Breast epithelium (tissue), 4 donors: ENCODE data around the gene COL23A1. TPM values are rescaled to one million over a fixed set of nuclear protein-coding genes. Genes with fewer than 3 reads are reported as not detected.
"Not testable (repeated sequence)": the region's sequence is repeated elsewhere in the genome, so short reads cannot be mapped to it uniquely, and the experiment has no call there.

Experiments
- DNase-seq, 2 donors: peaks; one replicate each; pipeline ENCODE4 v3.0.0-alpha.2; 2019; ENCODE audit warnings: low spot score in 2 of 2
- H3K27ac ChIP-seq, 2 donors: fragments of 200-600 bp; sonication (generic) in 1 of 2; one replicate each; pipeline ENCODE4 v1.5.1; 2016 to 2019; ENCODE audit warnings: mild to moderate bottlenecking in 1 of 2
- H3K27me3 ChIP-seq, 2 donors: fragments of 200-600 bp; sonication (generic) in 1 of 2; one replicate each; pipeline versions ENCODE4 v1.5.1 to v1.6.0; 2017 to 2019; ENCODE audit warnings: control low read depth in 1 of 2, mild to moderate bottlenecking in 1 of 2
- H3K36me3 ChIP-seq: fragments of 200-600 bp; one replicate; pipeline ENCODE4 v1.5.1; 2019
- H3K4me1 ChIP-seq, 2 donors: fragments of 200-600 bp; sonication (generic); one replicate each; pipeline ENCODE4 v1.5.1; 2016 to 2019; ENCODE audit warnings: control low read depth in 1 of 2
- H3K4me3 ChIP-seq, 3 donors: fragments of 200-600 bp; sonication (generic); 1 replicate in 2 of 3; 2 replicates in 1 of 3; pipeline ENCODE4 v1.5.1; 2016 to 2019; ENCODE audit warnings: mild to moderate bottlenecking in 3 of 3, moderate library complexity in 2 of 3
- H3K9me3 ChIP-seq, 2 donors: fragments of 200-600 bp; sonication (generic) in 1 of 2; one replicate each; pipeline ENCODE4 v1.5.1; 2016 to 2019; ENCODE audit warnings: control low read depth in 1 of 2
- CTCF ChIP-seq, 3 donors: fragments of 450-650 bp; IDR thresholded peaks; one replicate each; pipeline ENCODE4 v1.5.1; 2016 to 2017; ENCODE audit warnings: antibody characterized with exemption in 3 of 3, mild to moderate bottlenecking in 3 of 3, moderate library complexity in 3 of 3
- POLR2A ChIP-seq: fragments of 450-650 bp; IDR thresholded peaks from one replicate; pipeline ENCODE4 v1.6.1; 2016; ENCODE audit warnings: antibody characterized with exemption, mild to moderate bottlenecking, moderate library complexity
- POLR2AphosphoS5 ChIP-seq, 3 donors: sonication (generic); formaldehyde crosslinking; IDR thresholded peaks; one replicate each; pipeline ENCODE4 v1.6.1; 2017; ENCODE audit warnings: antibody characterized with exemption in 3 of 3
- intact Hi-C: fragments of 100-400 bp; cut with DNase I; formaldehyde crosslinking; loops from one replicate; pipeline ENCODE4 v1.15.1; 2023; ENCODE audit warnings: low total_unique reads
- total RNA-seq, 3 donors: library from RNA; depleted of rRNA; stranded (reverse); fragments of >200 nt; gene quantifications; one replicate each; pipeline ENCODE4 v1.1.0, GENCODE V29; 2016

The COL23A1 gene
- total RNA-seq, 3 donors from 2014 or later = 0.32 to 3.3 (median 2.6) TPM

DNA sequence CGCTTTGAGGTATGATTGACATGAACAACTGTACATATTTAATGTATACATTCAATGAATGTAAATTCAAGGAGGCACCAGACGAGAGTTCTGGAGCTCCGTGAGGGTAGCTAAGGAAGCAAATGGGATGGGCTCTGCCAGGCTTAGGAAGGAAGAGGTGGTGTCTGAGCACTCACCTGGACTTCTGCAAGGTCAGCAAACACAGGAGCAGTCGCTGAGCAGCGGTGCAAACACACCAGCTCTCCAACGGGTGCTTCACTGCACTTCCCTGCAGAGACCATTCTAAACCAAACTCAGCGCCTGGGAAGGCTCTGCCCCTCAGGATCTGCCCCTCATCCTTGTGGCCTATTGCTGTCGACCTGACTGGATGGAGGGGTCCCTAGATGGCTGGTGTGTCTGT lies 101.5 kb downstream of the COL23A1 start:
- peaks cover 4 to 11% of the 10 kb centered on the region in 2 donors for H3K9me3 ChIP-seq
- no peaks in the 10 kb centered on the region for H3K27me3 ChIP-seq
- TF ChIP-seq POLR2A (no peak), POLR2AphosphoS5 (IDR thresholded peaks at IDR 0.05) (no peak), CTCF (IDR thresholded peaks at IDR 0.05) (no peak)
- no peak overlapping the region for H3K27ac ChIP-seq
- intact Hi-C loops = no loop called here
- no peak for DNase-seq
- H3K4me1 ChIP-seq = no peaks in the 10 kb centered on the region
- H3K36me3 ChIP-seq = no peaks in the 10 kb centered on the region
- no peak overlapping the region for H3K4me3 ChIP-seq

- no peaks in the 10 kb centered on the region for H3K4me1 ChIP-seq
- TF ChIP-seq POLR2A = no peak
- no peak for TF ChIP-seq POLR2AphosphoS5 (IDR thresholded peaks at IDR 0.05)
- TF ChIP-seq CTCF (IDR thresholded peaks at IDR 0.05) = no peak
- no peaks in the 10 kb centered on the region for H3K27me3 ChIP-seq
- no peak overlapping the region for H3K4me3 ChIP-seq
- intact Hi-C loops = no loop called here
- no peak overlapping the region for H3K27ac ChIP-seq
- H3K9me3 ChIP-seq = peaks cover 4 to 11% of the 10 kb centered on the region in 2 donors
- no peaks in the 10 kb centered on the region for H3K36me3 ChIP-seq
- no peak for DNase-seq
Observed at GRCh38 chr5:178487911-178488600, 102.1 kb downstream of the COL23A1 start.

DNA sequence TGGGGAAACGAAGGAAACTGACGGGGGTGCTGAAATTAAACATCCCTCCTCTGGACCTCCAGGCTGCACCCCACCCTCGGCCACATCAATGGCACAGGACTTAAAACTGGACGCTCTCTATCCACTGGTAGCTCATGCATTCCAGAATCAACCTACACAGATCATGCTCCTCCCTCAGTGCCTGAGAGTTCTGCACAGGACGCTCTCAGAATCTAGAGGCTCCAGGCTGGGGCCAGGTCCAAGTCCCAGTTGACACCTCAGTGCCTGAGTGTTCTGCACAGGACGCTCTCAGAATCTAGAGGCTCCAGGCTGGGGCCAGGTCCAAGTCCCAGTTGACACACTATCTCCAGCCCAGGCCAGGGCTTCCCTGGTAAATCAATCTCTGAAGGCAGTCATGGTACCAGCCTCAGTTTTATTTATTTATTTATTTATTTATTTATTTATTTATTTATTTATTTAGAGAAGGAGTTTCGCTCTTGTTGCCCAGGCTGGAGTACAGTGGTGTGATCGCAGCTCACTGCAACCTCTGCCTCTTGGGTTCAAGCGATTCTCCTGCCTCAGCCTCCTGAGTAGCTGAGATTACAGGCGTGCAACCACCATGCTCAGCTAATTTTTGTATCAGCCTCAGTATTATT lies 103.2 kb downstream of the COL23A1 start:
- H3K36me3 ChIP-seq, H3K27me3 ChIP-seq, intact Hi-C loops, H3K27ac ChIP-seq, H3K4me3 ChIP-seq, H3K4me1 ChIP-seq, H3K9me3 ChIP-seq, DNase-seq: not testable (repeated sequence)

- H3K27ac ChIP-seq = no peak overlapping the region
- H3K4me3 ChIP-seq = no peak overlapping the region
- H3K4me1 ChIP-seq = no peaks in the 10 kb centered on the region
- no peaks in the 10 kb centered on the region for H3K36me3 ChIP-seq
- no peaks in the 10 kb centered on the region for H3K27me3 ChIP-seq
- no peak for DNase-seq
- intact Hi-C loops = no loop called here
- no peak for TF ChIP-seq POLR2AphosphoS5 (IDR thresholded peaks at IDR 0.05)
- H3K9me3 ChIP-seq = peaks cover 4 to 6% of the 10 kb centered on the region in 2 donors
Observed at GRCh38 chr5:178486239-178486641, 104.0 kb downstream of the COL23A1 start.

- DNase-seq = no peak
- H3K4me3 ChIP-seq = no peak overlapping the region
- no peaks in the 10 kb centered on the region for H3K36me3 ChIP-seq
- no peaks in the 10 kb centered on the region for H3K4me1 ChIP-seq
- intact Hi-C loops = no loop called here
- peaks cover 0 to 4% of the 10 kb centered on the region in 2 donors for H3K9me3 ChIP-seq
- H3K27me3 ChIP-seq = no peaks in the 10 kb centered on the region
- no peak for TF ChIP-seq POLR2AphosphoS5 (IDR thresholded peaks at IDR 0.05)
- TF ChIP-seq POLR2A = no peak
- no peak for TF ChIP-seq CTCF (IDR thresholded peaks at IDR 0.05)
- no peak overlapping the region for H3K27ac ChIP-seq
Observed at GRCh38 chr5:178483620-178484019, 106.6 kb downstream of the COL23A1 start.

DNA sequence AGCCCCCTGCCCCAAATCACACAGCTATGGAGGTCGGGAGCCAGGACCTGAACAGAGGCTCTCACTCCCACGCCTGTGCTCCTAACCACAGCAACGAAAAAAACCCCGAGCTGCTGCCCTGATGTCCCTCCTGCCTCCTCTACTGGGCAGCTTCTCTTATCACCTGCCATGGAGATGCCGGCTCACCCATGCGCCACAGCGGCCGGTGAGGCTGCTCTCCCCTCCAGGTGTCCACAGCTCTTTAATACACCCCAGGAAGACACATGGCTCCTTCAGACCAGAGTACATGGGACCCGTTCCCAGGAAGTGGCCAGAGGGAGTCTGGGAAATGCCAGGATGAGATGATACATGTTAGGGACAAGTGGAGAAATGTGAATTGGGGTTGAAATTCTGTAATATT lies 110.9 kb downstream of the COL23A1 start:
- H3K36me3 ChIP-seq = no peaks in the 10 kb centered on the region
- no peaks in the 10 kb centered on the region for H3K27me3 ChIP-seq
- TF ChIP-seq CTCF (IDR thresholded peaks at IDR 0.05) = no peak
- TF ChIP-seq POLR2AphosphoS5 (IDR thresholded peaks at IDR 0.05) = no peak
- intact Hi-C loops = no loop called here
- H3K4me1 ChIP-seq = no peaks in the 10 kb centered on the region
- H3K27ac ChIP-seq = no peak overlapping the region
- no peak overlapping the region for H3K4me3 ChIP-seq
- no peak for DNase-seq
- H3K9me3 ChIP-seq = no peaks in the 10 kb centered on the region
